ENCODE measurements around the gene KLHL29. TPM values are rescaled to one million over a fixed set of nuclear protein-coding genes. Genes with fewer than 3 reads are reported as not detected.

The KLHL29 gene
- polyA plus RNA-seq, 1 donor from 2014 or later = 42.4 TPM

DNA sequence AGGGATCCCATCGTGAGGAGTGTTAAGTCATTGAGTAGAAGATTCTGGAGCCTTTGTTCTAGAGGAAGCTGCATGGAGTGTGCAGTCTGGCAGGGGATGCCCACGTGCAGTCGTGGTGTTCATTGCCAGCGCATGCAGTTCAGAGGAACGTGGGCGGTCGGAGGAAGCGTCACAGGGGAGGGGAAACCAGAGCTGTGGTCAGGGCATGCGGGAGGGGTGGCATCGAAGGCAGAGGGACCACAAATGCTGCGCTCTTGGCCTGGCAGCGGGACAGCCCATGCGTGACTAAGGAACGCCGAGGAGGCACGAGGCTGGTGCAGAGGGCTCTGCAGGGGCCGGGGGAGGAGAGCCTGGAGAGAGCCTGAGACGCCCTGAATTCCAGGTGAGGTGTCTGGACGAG, 141.1 kb downstream of the KLHL29 start:
- H4K20me1 ChIP-seq (ENCODE audit: insufficient read depth) = peaks cover 12% of the 10 kb centered on the region
- no peak overlapping the region for H3K27ac ChIP-seq (ENCODE audit: low read length)
- H3K9ac ChIP-seq (ENCODE audit: low read length) = no peak overlapping the region
- TF ChIP-seq EZH2 (IDR thresholded peaks at IDR 0.05; ENCODE audit: borderline replicate concordance, insufficient read depth, low read length, poor library complexity, severe bottlenecking) (no peak), SMC3 (conservative IDR thresholded peaks at IDR 0.05; ENCODE audit: poor library complexity) (no peak), RAD21 (conservative IDR thresholded peaks at IDR 0.05) (no peak), EP300 (conservative IDR thresholded peaks at IDR 0.05; ENCODE audit: poor library complexity, severe bottlenecking) (no peak), POLR2AphosphoS5 (IDR thresholded peaks at IDR 0.05) (no peak), TAF1 (IDR thresholded peaks at IDR 0.05; ENCODE audit: low read depth) (no peak), MXI1 (conservative IDR thresholded peaks at IDR 0.05; ENCODE audit: poor library complexity, severe bottlenecking) (no peak)
- TF ChIP-seq, protein P1, sequence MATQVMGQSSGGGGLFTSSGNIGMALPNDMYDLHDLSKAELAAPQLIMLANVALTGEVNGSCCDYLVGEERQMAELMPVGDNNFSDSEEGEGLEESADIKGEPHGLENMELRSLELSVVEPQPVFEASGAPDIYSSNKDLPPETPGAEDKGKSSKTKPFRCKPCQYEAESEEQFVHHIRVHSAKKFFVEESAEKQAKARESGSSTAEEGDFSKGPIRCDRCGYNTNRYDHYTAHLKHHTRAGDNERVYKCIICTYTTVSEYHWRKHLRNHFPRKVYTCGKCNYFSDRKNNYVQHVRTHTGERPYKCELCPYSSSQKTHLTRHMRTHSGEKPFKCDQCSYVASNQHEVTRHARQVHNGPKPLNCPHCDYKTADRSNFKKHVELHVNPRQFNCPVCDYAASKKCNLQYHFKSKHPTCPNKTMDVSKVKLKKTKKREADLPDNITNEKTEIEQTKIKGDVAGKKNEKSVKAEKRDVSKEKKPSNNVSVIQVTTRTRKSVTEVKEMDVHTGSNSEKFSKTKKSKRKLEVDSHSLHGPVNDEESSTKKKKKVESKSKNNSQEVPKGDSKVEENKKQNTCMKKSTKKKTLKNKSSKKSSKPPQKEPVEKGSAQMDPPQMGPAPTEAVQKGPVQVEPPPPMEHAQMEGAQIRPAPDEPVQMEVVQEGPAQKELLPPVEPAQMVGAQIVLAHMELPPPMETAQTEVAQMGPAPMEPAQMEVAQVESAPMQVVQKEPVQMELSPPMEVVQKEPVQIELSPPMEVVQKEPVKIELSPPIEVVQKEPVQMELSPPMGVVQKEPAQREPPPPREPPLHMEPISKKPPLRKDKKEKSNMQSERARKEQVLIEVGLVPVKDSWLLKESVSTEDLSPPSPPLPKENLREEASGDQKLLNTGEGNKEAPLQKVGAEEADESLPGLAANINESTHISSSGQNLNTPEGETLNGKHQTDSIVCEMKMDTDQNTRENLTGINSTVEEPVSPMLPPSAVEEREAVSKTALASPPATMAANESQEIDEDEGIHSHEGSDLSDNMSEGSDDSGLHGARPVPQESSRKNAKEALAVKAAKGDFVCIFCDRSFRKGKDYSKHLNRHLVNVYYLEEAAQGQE (IDR thresholded peaks at IDR 0.05; ENCODE audit: borderline replicate concordance) = no peak
- TF ChIP-seq, protein P2, sequence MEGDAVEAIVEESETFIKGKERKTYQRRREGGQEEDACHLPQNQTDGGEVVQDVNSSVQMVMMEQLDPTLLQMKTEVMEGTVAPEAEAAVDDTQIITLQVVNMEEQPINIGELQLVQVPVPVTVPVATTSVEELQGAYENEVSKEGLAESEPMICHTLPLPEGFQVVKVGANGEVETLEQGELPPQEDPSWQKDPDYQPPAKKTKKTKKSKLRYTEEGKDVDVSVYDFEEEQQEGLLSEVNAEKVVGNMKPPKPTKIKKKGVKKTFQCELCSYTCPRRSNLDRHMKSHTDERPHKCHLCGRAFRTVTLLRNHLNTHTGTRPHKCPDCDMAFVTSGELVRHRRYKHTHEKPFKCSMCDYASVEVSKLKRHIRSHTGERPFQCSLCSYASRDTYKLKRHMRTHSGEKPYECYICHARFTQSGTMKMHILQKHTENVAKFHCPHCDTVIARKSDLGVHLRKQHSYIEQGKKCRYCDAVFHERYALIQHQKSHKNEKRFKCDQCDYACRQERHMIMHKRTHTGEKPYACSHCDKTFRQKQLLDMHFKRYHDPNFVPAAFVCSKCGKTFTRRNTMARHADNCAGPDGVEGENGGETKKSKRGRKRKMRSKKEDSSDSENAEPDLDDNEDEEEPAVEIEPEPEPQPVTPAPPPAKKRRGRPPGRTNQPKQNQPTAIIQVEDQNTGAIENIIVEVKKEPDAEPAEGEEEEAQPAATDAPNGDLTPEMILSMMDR (IDR thresholded peaks at IDR 0.05; ENCODE audit: poor library complexity, severe bottlenecking) = no peak
- no peak overlapping the region for H3K4me3 ChIP-seq (ENCODE audit: low read length)
- no peaks in the 10 kb centered on the region for H3K9me2 ChIP-seq (ENCODE audit: insufficient read depth, low read length)
- no peaks in the 10 kb centered on the region for H3K27me3 ChIP-seq (ENCODE audit: insufficient read depth, low read depth, low read length)
- H3F3A ChIP-seq (ENCODE audit: insufficient read depth, low read length, poor library complexity, severe bottlenecking) = no peaks in the 10 kb centered on the region
- H2AFZ ChIP-seq (ENCODE audit: low read depth, low read length) = no peak overlapping the region
- H3K79me2 ChIP-seq (replicated peaks; ENCODE audit: insufficient read depth, low read length) = no peaks in the 10 kb centered on the region
- no peak overlapping the region for H3K4me2 ChIP-seq (ENCODE audit: low read length)
- H3K9me3 ChIP-seq (ENCODE audit: low read length) = no peaks in the 10 kb centered on the region
- no peaks in the 10 kb centered on the region for H3K36me3 ChIP-seq (ENCODE audit: insufficient read depth, low read length)

DNA sequence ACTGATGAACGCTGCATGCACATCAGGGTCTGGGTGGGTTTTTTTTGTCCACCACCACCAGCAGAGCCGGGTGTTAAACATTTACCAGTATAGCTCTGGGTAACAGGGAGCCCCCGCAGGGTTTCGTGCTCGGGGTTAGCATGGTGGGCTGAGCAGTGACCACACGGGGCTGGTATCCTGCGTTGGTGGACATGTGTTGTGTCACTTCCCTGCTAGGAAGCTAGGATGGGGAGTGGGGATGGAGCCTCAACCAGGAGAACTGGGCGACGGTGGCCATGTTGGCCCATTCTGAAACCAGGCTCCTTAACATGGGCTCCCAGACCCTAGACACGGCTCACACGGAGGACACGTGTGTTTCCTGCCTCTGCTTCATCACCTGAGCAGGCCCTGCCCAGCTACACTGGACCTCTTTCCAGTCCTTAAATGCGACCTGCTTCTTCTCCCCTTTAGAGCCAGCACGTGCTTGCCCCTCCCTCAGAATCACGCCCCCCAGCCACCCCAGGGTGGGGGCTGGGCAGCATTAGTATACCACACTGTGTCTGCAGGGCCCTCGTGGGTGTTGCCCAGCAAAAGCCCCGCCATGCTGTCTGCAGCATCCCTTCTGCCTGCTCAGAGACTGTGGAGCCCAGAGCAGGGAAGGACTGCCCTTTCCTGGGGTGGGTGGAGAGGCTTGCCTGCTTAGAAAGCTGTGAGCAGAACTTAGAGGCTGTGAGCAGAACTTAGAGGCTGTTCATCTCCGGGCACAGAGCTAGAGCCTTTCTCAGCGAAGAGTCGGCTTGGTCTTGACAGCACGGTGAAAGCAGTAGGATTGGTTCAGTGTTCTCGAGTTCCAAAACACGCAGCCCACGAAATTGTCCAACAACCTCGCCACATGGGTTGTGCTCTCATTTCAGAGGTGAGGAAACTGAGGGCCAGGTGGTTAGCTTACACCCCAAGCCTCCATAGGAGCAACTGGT, 142.1 kb downstream of the KLHL29 start:
- Histone ChIP-seq H3K9me2 (ENCODE audit: insufficient read depth, low read length) (no peaks in the 10 kb centered on the region), H3K79me2 (replicated peaks; ENCODE audit: insufficient read depth, low read length) (no peaks in the 10 kb centered on the region), H3F3A (ENCODE audit: insufficient read depth, low read length, poor library complexity, severe bottlenecking) (no peaks in the 10 kb centered on the region), H4K20me1 (ENCODE audit: insufficient read depth) (peaks cover 10% of the 10 kb centered on the region), H3K27ac (ENCODE audit: low read length) (no peak overlapping the region), H3K9me3 (ENCODE audit: low read length) (no peaks in the 10 kb centered on the region), H3K27me3 (ENCODE audit: insufficient read depth, low read depth, low read length) (no peaks in the 10 kb centered on the region), H3K9ac (ENCODE audit: low read length) (no peak overlapping the region), H3K36me3 (ENCODE audit: insufficient read depth, low read length) (no peaks in the 10 kb centered on the region), H3K4me2 (ENCODE audit: low read length) (no peak overlapping the region), H3K4me3 (ENCODE audit: low read length) (no peak overlapping the region), H2AFZ (ENCODE audit: low read depth, low read length) (no peak overlapping the region)
- TF ChIP-seq, protein P2 (IDR thresholded peaks at IDR 0.05; ENCODE audit: poor library complexity, severe bottlenecking) = no peak
- TF ChIP-seq EZH2 (IDR thresholded peaks at IDR 0.05; ENCODE audit: borderline replicate concordance, insufficient read depth, low read length, poor library complexity, severe bottlenecking) = no peak
- TF ChIP-seq MXI1 (conservative IDR thresholded peaks at IDR 0.05; ENCODE audit: poor library complexity, severe bottlenecking) = no peak
- no peak for TF ChIP-seq RAD21 (conservative IDR thresholded peaks at IDR 0.05)
- no peak for TF ChIP-seq SMC3 (conservative IDR thresholded peaks at IDR 0.05; ENCODE audit: poor library complexity)
- TF ChIP-seq EP300 (conservative IDR thresholded peaks at IDR 0.05; ENCODE audit: poor library complexity, severe bottlenecking) = no peak
- TF ChIP-seq, protein P1 (IDR thresholded peaks at IDR 0.05; ENCODE audit: borderline replicate concordance) = no peak
- no peak for TF ChIP-seq POLR2AphosphoS5 (IDR thresholded peaks at IDR 0.05)
- TF ChIP-seq TAF1 (IDR thresholded peaks at IDR 0.05; ENCODE audit: low read depth) = no peak
